ENCODE data around the gene FOXD4L4.
"Not testable (repeated sequence)": the region's sequence is repeated elsewhere in the genome, so short reads cannot be mapped to it uniquely, and the experiment has no call there.

Gene FOXD4L4

DNA sequence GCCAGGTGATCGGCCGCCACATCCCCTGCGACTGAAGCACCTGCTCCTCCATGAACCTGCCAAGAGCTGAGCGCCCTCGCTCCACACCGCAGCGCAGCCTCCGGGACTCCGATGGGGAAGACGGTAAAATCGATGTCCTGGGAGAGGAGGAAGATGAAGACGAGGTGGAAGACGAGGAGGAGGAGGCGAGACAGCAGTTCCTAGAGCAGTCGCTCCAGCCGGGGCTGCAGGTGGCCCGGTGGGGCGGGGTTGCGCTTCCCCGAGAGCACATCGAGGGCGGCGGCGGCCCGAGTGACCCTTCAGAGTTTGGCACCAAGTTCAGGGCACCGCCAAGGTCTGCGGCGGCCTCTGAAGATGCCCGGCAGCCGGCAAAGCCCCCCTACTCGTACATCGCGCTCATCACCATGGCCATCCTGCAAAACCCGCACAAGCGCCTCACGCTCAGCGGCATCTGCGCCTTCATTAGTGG lies at the start of gene FOXD4L4:
FOXD4L4 (plus strand) TSS at position 51 of the 469 bp plus-strand sequence; CDS start at position 51, 0 bp downstream.
- FAIRE-seq: not testable (repeated sequence)

DNA sequence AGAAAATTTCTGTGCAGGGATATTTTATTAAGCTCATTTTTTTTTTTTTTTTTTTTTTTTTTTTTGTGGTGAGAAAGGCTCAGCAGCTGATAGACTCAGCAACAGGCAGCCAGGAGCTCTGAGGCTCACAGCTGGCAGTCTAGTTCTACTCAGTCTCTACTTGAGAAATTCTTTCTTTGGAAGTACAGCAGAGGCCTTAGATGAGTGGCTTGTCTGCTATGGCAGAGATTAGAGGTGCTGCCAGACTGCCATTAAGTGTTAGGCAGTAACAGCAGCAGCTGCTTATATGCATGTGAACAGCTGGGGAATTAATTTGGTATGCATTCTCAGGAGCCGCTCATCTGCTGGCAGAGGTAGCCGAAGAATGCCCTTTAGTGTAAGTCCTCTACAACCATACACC lies 33.4 kb upstream of the FOXD4L4 start:
- FAIRE-seq: not testable (repeated sequence)

DNA sequence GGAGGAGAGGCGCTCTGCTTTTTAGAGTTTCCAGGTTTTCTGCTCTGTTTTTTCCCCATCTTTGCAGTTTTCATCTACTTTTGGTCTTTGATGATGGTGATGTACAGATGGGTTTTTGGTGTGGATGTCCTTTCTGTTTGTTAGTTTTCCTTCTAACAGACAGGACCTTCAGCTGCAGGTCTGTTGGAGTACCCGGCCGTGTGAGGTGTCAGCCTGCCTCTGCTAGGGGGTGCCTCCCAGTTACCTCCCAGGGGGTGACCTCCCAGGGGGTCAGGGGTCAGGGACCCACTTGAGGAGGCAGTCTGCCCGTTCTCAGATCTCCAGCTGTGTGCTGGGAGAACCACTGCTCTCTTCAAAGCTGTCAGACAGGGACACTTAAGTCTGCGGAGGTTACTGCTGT lies 22.5 kb upstream of the FOXD4L4 start:
- not testable (repeated sequence) for FAIRE-seq

GRCh38 chr9:65738133-65738532 lies 1.2 kb downstream of the FOXD4L4 start:
- not testable (repeated sequence) for FAIRE-seq
